NT2/D1 (cell line): ENCODE results near the gene VAV2.

ENCODE experiments used
- DNase-seq: peaks from one replicate; pipeline ENCODE4 v3.0.0-alpha.2; 2011; ENCODE audit warnings: low read depth, low spot score
- H3K27me3 ChIP-seq: 2 replicates; pipeline ENCODE4 v1.6.0; 2011; ENCODE audit warnings: mild to moderate bottlenecking; ENCODE audit not compliant: insufficient read length, insufficient read depth
- H3K36me3 ChIP-seq: 2 replicates; pipeline ENCODE4 v1.6.1; 2011; ENCODE audit warnings: mild to moderate bottlenecking, low read length, mixed read lengths; ENCODE audit not compliant: insufficient read depth, insufficient read length
- H3K4me1 ChIP-seq: 2 replicates; pipeline ENCODE4 v1.5.1; 2011; ENCODE audit not compliant: insufficient read depth, insufficient read length
- H3K4me3 ChIP-seq: 2 replicates; pipeline ENCODE4 v1.5.1; 2011; ENCODE audit warnings: low read depth; ENCODE audit not compliant: insufficient read length
- H3K9ac ChIP-seq: 2 replicates; pipeline ENCODE4 v1.6.0; 2011; ENCODE audit warnings: low read depth; ENCODE audit not compliant: insufficient read length
- H3K9me3 ChIP-seq: 2 replicates; pipeline ENCODE4 v1.5.1; 2011; ENCODE audit warnings: mild to moderate bottlenecking, low read length; ENCODE audit not compliant: insufficient read depth
- SUZ12 ChIP-seq: IDR thresholded peaks from 2 replicates; pipeline ENCODE4 v1.6.1; 2011; ENCODE audit not compliant: insufficient read length, insufficient read depth; ENCODE audit errors: extremely low read depth
- YY1 ChIP-seq: IDR thresholded peaks from 2 replicates; pipeline ENCODE4 v1.6.1; 2011; ENCODE audit not compliant: insufficient read length, insufficient read depth
- ZNF274 ChIP-seq: IDR thresholded peaks from 2 replicates; pipeline ENCODE4 v1.6.1; 2011; ENCODE audit warnings: mild to moderate bottlenecking, low read depth, low read length

The VAV2 gene

GRCh38 chr9:133850937-133851336 lies 141.2 kb downstream of the VAV2 start:
- no peaks in the 10 kb centered on the region for H3K9me3 ChIP-seq
- no peak overlapping the region for H3K9ac ChIP-seq
- H3K4me3 ChIP-seq: no peak overlapping the region
- peaks cover 11% of the 10 kb centered on the region for H3K4me1 ChIP-seq
- no peaks in the 10 kb centered on the region for H3K27me3 ChIP-seq
- no peak for DNase-seq
- H3K36me3 ChIP-seq: peaks cover 31% of the 10 kb centered on the region
- TF ChIP-seq YY1 (no peak), SUZ12 (no peak), ZNF274 (no peak)

- no peak for DNase-seq
- Histone ChIP-seq H3K36me3 (peaks cover 31% of the 10 kb centered on the region), H3K4me1 (peaks cover 11% of the 10 kb centered on the region), H3K9me3 (no peaks in the 10 kb centered on the region), H3K9ac (no peak overlapping the region), H3K4me3 (no peak overlapping the region), H3K27me3 (no peaks in the 10 kb centered on the region)
- TF ChIP-seq YY1 (no peak), ZNF274 (no peak), SUZ12 (no peak)
Observed at GRCh38 chr9:133850161-133850560, 142.0 kb downstream of the VAV2 start.

GRCh38 chr9:133849110-133849670 lies 142.9 kb downstream of the VAV2 start:
- no peaks in the 10 kb centered on the region for H3K27me3 ChIP-seq
- no peak for TF ChIP-seq SUZ12
- no peak for TF ChIP-seq YY1
- no peak for TF ChIP-seq ZNF274
- no peak for DNase-seq
- H3K9me3 ChIP-seq: no peaks in the 10 kb centered on the region
- peaks cover 37% of the 10 kb centered on the region for H3K36me3 ChIP-seq
- no peak overlapping the region for H3K4me3 ChIP-seq
- H3K9ac ChIP-seq: no peak overlapping the region
- H3K4me1 ChIP-seq: peaks cover 11% of the 10 kb centered on the region

- TF ChIP-seq SUZ12: no peak
- no peak for TF ChIP-seq ZNF274
- TF ChIP-seq YY1: no peak
- Histone ChIP-seq H3K9me3 (no peaks in the 10 kb centered on the region), H3K9ac (no peak overlapping the region), H3K4me1 (peaks cover 11% of the 10 kb centered on the region), H3K27me3 (no peaks in the 10 kb centered on the region), H3K36me3 (peaks cover 34% of the 10 kb centered on the region), H3K4me3 (no peak overlapping the region)
- no peak for DNase-seq
Observed at GRCh38 chr9:133848471-133849109, 143.5 kb downstream of the VAV2 start.

GRCh38 chr9:133846483-133847090 lies 145.5 kb downstream of the VAV2 start:
- TF ChIP-seq ZNF274 (no peak), SUZ12 (no peak), YY1 (no peak)
- Histone ChIP-seq H3K9me3 (no peaks in the 10 kb centered on the region), H3K36me3 (peaks cover 25% of the 10 kb centered on the region), H3K4me3 (no peak overlapping the region), H3K9ac (no peak overlapping the region), H3K27me3 (no peaks in the 10 kb centered on the region), H3K4me1 (peaks cover 22% of the 10 kb centered on the region)
- DNase-seq: no peak

GRCh38 chr9:133845440-133845839 lies 146.7 kb downstream of the VAV2 start:
- H3K9me3 ChIP-seq: no peaks in the 10 kb centered on the region
- no peak overlapping the region for H3K9ac ChIP-seq
- H3K27me3 ChIP-seq: no peaks in the 10 kb centered on the region
- H3K36me3 ChIP-seq: peaks cover 25% of the 10 kb centered on the region
- DNase-seq: no peak
- TF ChIP-seq ZNF274 (no peak), YY1 (no peak), SUZ12 (no peak)
- peaks cover 32% of the 10 kb centered on the region for H3K4me1 ChIP-seq
- H3K4me3 ChIP-seq: no peak overlapping the region

- no peak overlapping the region for H3K9ac ChIP-seq
- H3K4me3 ChIP-seq: no peak overlapping the region
- H3K4me1 ChIP-seq: peaks cover 33% of the 10 kb centered on the region
- TF ChIP-seq ZNF274 (no peak), YY1 (no peak)
- DNase-seq: no peak
- no peaks in the 10 kb centered on the region for H3K27me3 ChIP-seq
- no peaks in the 10 kb centered on the region for H3K9me3 ChIP-seq
- peaks cover 25% of the 10 kb centered on the region for H3K36me3 ChIP-seq
Observed at GRCh38 chr9:133844881-133845410, 147.2 kb downstream of the VAV2 start.
